Uterus (tissue), 2 donors: ENCODE results near the gene PTPRN2.

Source experiments
- CTCF ChIP-seq, 4 experiments: fragments of 200-600 bp in 2 of 4; fragments of 450-650 bp in 2 of 4; sonication (generic) in 2 of 4; IDR thresholded peaks; one replicate each; pipeline ENCODE4 v1.5.1; 2016 to 2019; ENCODE audit warnings: antibody characterized with exemption in 4 of 4, mild to moderate bottlenecking in 2 of 4, moderate library complexity in 1 of 4
- POLR2A ChIP-seq, 2 donors: fragments of 450-650 bp; IDR thresholded peaks; one replicate each; pipeline ENCODE4 v1.6.1; 2016; ENCODE audit warnings: antibody characterized with exemption in 2 of 2, mild to moderate bottlenecking in 1 of 2, moderate library complexity in 1 of 2

DNA sequence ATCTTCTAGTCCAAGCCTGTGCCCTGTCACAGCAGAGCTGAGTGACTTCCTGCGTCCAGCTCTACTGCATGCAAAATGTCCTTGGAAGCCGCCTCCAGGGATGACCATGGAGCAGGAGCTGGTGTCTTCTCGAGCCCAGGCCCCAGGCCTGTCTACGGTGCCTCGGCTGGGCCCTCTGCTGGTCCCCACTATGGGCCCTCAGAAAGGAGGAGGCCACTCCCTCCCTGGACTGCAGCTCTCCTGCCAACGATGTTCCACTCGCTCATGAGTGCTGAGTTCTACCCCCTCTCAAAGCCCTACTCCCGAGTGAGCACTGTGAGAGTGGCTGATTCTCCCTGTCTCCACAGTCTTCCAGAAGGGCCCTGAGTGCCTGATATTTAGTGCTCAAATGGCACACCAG, 504.9 kb downstream of the PTPRN2 start:
- TF ChIP-seq CTCF (IDR thresholded peaks at IDR 0.05) (no peak), POLR2A (IDR thresholded peaks at IDR 0.05) (no peak)
